GM12891 (cell line): ENCODE results near the gene PDE3A.

Experiments
- POLR2A ChIP-seq: IDR thresholded peaks from 2 replicates; pipeline ENCODE4 v1.6.1; 2011; ENCODE audit warnings: low read depth, low read length, control low read depth
- POLR2AphosphoS5 ChIP-seq: IDR thresholded peaks from 2 replicates; pipeline ENCODE4 v1.6.1; 2011; ENCODE audit warnings: low read depth, low read length, control low read depth
- POU2F2 ChIP-seq: IDR thresholded peaks from 2 replicates; pipeline ENCODE4 v1.6.1; 2011; ENCODE audit warnings: low read depth, mild to moderate bottlenecking, control low read depth, low read length, moderate library complexity
- TAF1 ChIP-seq: IDR thresholded peaks from 2 replicates; pipeline ENCODE4 v1.6.1; 2011; ENCODE audit warnings: low read depth, low read length, control low read depth

DNA sequence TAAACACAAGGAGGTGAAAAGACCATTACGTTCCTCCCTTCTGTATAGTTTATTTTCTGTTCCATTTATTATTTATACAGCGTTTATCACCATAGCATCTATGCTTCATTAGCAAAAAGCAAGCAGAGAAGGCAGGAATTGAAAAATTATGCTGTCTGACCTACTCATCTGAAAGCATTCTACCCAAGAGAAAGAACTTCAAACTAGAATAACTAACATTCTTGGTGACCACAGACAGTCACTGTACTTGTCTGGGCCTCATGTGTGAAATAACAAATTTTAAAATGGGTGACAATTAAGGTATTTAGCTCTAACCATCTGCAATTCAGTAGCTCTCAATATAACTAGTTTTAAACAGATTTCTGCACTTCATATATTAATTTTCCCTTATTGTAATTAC, 29.3 kb upstream of the PDE3A start:
- TF ChIP-seq POLR2A, result no peak
- TF ChIP-seq POU2F2, result no peak
- no peak for TF ChIP-seq POLR2AphosphoS5
- TF ChIP-seq TAF1, result no peak
